Measurements from ENCODE around the gene NELL2. TPM values are rescaled to one million over a fixed set of nuclear protein-coding genes. Genes with fewer than 3 reads are reported as not detected.

Gene NELL2
- total RNA-seq, 1 experiment from 2014 or later: not detected

DNA sequence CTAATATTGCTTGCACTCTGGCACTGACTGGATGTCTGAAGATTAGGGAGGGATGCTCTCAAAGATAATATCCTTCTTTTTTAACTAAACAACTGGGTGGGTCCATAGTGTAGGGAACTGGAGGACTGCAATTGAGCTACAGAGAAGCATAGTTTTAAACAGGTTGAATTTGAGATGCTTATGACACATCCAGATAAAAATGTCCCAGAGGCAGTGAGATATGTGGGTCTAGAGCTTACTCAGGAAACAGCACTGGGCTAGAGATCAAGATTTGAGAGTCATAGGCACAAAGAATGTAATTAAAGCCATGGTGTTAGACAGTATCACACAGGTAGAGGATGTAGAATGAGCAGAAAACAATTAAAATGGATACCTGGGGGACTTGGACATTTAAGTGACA, 198.4 kb downstream of the NELL2 start:
- H3K27me3 ChIP-seq (replicated peaks): no peaks in the 10 kb centered on the region; the same call in 1 of the 2 replicates
- no peaks in the 10 kb centered on the region for H3K9me3 ChIP-seq (replicated peaks)
- H3K4me3 ChIP-seq: no peak overlapping the region
- no peak overlapping the region for H3K27ac ChIP-seq
- no peaks in the 10 kb centered on the region for H3K4me1 ChIP-seq (replicated peaks)
- no peak for DNase-seq (ENCODE audit: low read depth in 1 of 2, low spot score in 2 of 2)
- no peaks in the 10 kb centered on the region for H3K36me3 ChIP-seq

DNA sequence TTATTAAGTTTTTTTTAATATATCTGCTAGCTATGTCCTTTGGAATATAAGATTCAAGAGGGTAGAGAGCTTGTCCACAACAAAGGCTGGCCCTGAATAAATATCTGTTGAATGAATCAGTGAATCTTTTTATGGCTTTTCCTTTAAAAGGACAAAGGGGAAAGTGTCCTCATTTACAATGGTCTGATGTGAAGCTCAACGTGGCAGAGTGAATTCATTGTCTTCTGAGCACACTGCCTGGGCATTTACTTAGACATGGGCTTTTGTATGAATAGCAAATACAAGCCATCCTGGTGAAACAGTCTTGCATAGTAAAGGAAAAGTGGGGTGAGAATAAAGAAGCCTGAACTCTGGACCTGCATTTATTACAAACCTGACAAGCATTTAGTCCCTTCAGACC, 201.2 kb downstream of the NELL2 start:
- no peak for DNase-seq (ENCODE audit: low read depth in 1 of 2, low spot score in 2 of 2)
- Histone ChIP-seq H3K36me3 (no peaks in the 10 kb centered on the region), H3K27me3 (replicated peaks) (no peaks in the 10 kb centered on the region; the same call in 1 of the 2 replicates), H3K4me3 (no peak overlapping the region), H3K27ac (no peak overlapping the region), H3K4me1 (replicated peaks) (no peaks in the 10 kb centered on the region), H3K9me3 (replicated peaks) (no peaks in the 10 kb centered on the region)

DNA sequence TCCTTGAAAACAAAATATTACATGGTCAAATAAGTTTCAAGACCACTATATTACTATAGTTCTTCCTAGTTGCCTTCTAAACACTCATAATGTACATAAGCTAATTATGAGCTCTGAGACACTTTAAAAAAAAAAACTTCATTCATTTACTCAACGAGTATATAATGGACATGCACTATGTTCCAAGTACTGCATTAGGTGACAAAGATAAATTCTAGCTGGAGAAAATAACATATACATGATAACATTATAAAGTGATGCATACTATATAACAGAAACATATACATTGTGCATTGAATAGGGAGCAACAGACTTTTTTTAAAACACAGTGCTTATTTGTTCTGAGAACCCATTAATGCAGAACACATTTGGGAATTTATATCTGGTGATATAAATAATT, 202.3 kb downstream of the NELL2 start:
- no peaks in the 10 kb centered on the region for H3K9me3 ChIP-seq (replicated peaks)
- H3K4me3 ChIP-seq: no peak overlapping the region
- no peak for DNase-seq (ENCODE audit: low read depth in 1 of 2, low spot score in 2 of 2)

DNA sequence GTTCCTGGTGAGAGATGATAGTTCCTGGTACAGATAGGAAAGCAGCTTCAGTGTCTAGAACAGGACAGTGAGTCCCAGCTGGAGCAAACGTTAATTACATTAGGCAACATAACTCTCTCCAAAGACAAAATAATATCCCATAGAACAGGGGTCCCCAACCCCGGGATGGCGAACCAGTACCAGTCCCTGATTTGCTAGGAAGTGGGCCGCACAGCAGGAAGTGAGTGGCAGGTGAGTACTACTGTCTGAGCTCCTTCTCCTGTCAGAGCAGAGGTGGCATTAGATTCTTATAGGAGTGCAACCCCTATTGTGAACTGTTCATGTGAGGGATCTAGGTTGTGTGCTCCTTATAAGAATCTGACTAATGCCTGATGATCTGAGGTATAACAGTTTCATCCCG, 204.1 kb downstream of the NELL2 start:
- H3K9me3 ChIP-seq (replicated peaks): no peaks in the 10 kb centered on the region
- DNase-seq (ENCODE audit: low read depth in 1 of 2, low spot score in 2 of 2): no peak

More for the DNA sequence above, 202.3 kb downstream of the NELL2 start:
- H3K27ac ChIP-seq: no peak overlapping the region
- H3K4me1 ChIP-seq (replicated peaks): no peaks in the 10 kb centered on the region
- no peaks in the 10 kb centered on the region; the same call in 1 of the 2 replicates for H3K27me3 ChIP-seq (replicated peaks)
- H3K36me3 ChIP-seq: no peaks in the 10 kb centered on the region

DNA sequence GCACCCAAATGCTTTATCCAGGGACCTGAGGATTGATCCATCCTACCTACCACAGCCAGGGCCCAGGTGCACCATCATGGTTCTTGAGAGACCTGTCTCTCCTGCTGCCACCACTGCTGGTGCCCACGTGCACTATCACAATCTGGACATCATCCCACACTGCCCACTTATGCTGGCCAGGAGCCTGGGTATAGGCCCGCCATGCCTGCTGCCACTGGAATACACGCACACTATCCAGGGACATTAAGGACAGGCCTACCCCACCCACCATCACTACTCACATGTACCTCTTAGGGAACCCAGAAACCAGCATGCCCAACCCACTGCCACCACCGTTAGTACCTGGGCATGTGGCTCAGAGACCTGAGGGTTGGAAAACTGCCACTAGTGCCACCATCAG, 207.7 kb downstream of the NELL2 start:
- Histone ChIP-seq H3K36me3 (no peaks in the 10 kb centered on the region), H3K9me3 (replicated peaks) (no peaks in the 10 kb centered on the region), H3K27ac (no peak overlapping the region), H3K4me1 (replicated peaks) (no peaks in the 10 kb centered on the region), H3K27me3 (replicated peaks) (no peaks in the 10 kb centered on the region), H3K4me3 (no peak overlapping the region)
- DNase-seq (ENCODE audit: low read depth in 1 of 2, low spot score in 2 of 2): no peak

More for the DNA sequence above, 204.1 kb downstream of the NELL2 start:
- Histone ChIP-seq H3K4me1 (replicated peaks) (no peaks in the 10 kb centered on the region), H3K27ac (no peak overlapping the region), H3K4me3 (no peak overlapping the region), H3K27me3 (replicated peaks) (no peaks in the 10 kb centered on the region; the same call in 1 of the 2 replicates), H3K36me3 (no peaks in the 10 kb centered on the region)

DNA sequence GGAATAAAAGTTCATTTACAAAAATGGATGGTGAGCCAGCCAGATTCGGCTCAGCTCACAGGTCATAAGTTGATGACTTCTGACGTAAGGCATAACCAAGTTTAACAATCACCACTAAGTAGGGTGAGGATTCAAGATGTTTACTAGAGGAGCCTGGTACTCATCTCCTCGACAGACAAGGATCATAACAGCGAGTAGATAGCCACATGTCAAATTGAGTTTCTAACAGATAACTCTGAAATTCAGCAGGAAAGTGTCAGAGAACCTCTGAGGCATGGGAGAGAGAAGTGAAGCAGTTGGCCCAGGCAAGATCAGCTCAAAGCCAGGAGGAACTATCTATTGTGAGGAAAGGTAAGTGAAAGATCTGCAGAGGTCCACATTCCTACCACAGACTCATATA, 208.7 kb downstream of the NELL2 start:
- no peaks in the 10 kb centered on the region for H3K9me3 ChIP-seq (replicated peaks)
- DNase-seq (ENCODE audit: low read depth in 1 of 2, low spot score in 2 of 2): no peak

DNA sequence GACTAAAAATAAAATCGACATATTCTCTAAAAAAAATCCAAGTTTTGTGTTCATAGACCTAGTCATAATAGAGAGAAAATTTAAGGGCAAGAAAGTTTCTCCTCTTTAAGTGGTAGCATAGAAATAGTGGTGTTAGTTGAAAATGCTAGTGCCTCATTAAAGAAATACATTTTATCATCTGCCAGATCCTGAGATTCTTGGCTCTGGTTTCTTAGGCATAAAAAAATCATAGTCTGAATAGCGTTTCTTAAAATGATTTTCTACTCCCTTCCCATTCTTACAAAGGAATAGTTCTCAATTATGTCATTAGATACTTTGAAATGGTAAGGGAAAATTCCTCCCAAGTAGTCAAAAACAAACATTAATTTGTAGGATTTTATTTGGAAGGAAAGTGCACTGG, 212.8 kb downstream of the NELL2 start:
- no peak overlapping the region for H3K4me3 ChIP-seq
- no peaks in the 10 kb centered on the region for H3K9me3 ChIP-seq (replicated peaks)
- H3K36me3 ChIP-seq: no peaks in the 10 kb centered on the region
- no peak overlapping the region for H3K27ac ChIP-seq
- no peak for DNase-seq (ENCODE audit: low read depth in 1 of 2, low spot score in 2 of 2)
- H3K4me1 ChIP-seq (replicated peaks): no peaks in the 10 kb centered on the region
- H3K27me3 ChIP-seq (replicated peaks): no peaks in the 10 kb centered on the region

More for the DNA sequence above, 208.7 kb downstream of the NELL2 start:
- H3K27ac ChIP-seq: no peak overlapping the region
- H3K27me3 ChIP-seq (replicated peaks): no peaks in the 10 kb centered on the region
- H3K4me3 ChIP-seq: no peak overlapping the region
- H3K36me3 ChIP-seq: no peaks in the 10 kb centered on the region
- H3K4me1 ChIP-seq (replicated peaks): no peaks in the 10 kb centered on the region

DNA sequence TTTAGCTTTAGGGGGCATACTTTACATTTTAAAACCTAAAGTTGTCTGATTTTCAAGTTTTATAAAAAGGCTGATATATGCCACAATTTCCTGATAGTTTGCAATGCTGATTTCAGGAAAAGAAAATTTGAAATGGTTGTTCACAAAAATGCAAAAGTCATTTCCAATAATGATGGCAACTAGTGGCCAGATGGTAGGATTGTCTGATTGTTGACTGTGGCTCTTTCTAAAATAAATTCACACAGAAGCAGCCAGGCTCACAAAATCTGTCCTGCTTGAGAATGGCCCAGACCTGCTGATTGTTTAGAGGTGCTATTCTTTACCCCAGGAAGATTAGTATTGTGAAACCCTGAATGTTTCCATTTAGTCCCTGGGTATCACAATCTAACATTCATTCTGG, 220.3 kb downstream of the NELL2 start:
- H3K36me3 ChIP-seq: no peaks in the 10 kb centered on the region
- no peaks in the 10 kb centered on the region for H3K4me1 ChIP-seq (replicated peaks)
- H3K27me3 ChIP-seq (replicated peaks): no peaks in the 10 kb centered on the region
- no peak overlapping the region for H3K4me3 ChIP-seq
- H3K9me3 ChIP-seq (replicated peaks): no peaks in the 10 kb centered on the region
- DNase-seq (ENCODE audit: low read depth in 1 of 2, low spot score in 2 of 2): no peak
- no peak overlapping the region for H3K27ac ChIP-seq

DNA sequence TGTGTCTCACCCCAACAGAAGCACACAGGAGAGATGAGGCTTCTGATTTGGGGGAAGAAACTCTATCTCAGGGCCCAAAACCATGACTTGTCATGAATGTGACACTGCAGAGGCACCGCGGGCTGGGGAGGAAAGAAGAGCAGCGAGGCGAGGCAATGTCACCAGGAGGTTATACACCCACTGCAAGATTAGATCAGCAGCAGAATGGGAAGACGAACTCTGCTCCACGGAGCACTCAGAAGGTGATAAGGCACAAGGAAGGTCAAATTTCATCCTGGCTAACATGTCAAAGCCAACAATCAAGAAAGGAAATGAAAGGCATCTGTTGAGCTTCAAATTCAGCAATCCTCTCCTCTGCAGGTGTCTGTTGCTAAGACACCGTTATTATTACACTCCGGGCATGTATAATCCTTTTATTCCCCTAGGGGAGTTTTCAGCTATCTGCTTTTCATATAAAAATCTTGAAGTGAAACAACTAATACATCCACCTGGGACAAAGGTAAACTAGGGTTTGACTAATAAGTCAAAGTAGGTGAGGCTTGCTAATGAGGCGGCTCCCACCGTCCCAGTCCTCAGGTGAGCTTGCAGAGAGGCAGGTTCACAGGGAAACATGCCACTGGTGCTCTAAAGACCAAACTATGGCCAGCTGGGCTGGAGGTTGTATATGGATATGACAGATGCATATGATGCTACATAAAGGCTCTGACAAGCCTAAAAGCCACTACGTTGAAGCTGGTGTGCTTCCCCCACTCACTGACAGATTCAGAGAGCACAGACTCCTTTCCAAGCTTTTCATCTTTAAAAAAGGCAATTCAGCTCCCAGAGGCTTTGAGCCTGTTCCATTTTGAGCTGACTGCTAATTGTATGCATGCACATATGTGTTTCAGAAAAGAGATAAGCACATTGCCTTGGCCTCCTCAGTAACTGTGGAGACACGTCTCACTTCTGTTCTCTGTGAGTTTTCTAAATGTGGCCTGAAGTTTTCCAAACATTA, 221.2 kb downstream of the NELL2 start:
- Histone ChIP-seq H3K9me3 (replicated peaks) (no peaks in the 10 kb centered on the region), H3K4me3 (no peak overlapping the region), H3K4me1 (replicated peaks) (no peaks in the 10 kb centered on the region), H3K27ac (no peak overlapping the region), H3K27me3 (replicated peaks) (no peaks in the 10 kb centered on the region), H3K36me3 (no peaks in the 10 kb centered on the region)
- DNase-seq (ENCODE audit: low read depth in 1 of 2, low spot score in 2 of 2): no peak

DNA sequence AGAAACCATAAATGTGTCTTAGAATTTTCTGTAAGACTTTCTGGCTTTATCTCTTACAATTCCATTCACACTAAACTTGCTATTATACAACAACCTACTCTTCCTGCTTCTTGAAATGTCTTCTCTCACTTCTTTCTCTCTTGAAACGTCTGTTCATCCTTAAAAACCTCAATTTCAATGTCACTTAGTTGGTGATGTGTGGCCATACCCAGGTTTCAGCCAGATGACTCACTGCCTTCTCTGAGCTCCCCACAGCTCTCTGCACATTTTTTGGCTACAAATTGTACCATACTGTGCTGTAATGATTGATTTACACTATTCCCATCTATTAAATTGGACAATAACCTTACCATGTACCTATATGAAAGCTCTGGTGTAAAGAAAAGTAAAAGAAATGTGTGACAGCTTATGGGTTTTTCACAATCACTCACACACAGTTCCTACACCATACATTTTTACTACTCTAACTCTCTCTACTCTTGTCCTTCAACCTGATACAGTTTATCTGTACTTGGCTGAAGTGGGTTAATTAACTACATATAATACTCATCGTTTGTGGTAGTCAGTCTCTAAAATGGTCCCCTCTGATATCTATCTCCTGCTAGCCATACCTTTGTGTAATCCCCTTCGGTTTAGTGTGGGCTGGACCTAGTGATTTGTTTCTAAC, 222.1 kb downstream of the NELL2 start:
- Histone ChIP-seq H3K9me3 (replicated peaks) (no peaks in the 10 kb centered on the region), H3K4me1 (replicated peaks) (no peaks in the 10 kb centered on the region), H3K36me3 (no peaks in the 10 kb centered on the region), H3K4me3 (no peak overlapping the region), H3K27me3 (replicated peaks) (no peaks in the 10 kb centered on the region), H3K27ac (no peak overlapping the region)
- DNase-seq (ENCODE audit: low read depth in 1 of 2, low spot score in 2 of 2): no peak

DNA sequence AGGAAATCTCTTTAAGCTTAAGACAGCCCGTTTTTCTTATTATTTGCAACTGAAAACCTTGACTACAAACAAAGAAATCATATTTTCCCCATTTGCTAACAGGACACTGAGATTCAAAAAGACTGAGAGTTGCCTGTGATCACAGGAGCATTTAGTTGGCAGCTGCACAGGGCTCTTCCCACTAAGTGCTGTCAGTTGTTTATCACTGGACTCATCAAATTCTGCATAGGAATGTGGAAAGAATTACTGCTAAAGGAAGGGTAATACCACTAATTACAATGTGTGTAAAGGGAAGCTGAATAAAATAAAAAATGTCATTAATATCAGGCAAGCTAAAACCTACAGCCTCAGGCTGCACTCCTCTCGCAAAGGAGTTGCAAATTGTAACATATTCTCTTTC, 226.4 kb downstream of the NELL2 start:
- Histone ChIP-seq H3K27me3 (replicated peaks) (no peaks in the 10 kb centered on the region), H3K27ac (no peak overlapping the region)
- DNase-seq (ENCODE audit: low read depth in 1 of 2, low spot score in 2 of 2): no peak

DNA sequence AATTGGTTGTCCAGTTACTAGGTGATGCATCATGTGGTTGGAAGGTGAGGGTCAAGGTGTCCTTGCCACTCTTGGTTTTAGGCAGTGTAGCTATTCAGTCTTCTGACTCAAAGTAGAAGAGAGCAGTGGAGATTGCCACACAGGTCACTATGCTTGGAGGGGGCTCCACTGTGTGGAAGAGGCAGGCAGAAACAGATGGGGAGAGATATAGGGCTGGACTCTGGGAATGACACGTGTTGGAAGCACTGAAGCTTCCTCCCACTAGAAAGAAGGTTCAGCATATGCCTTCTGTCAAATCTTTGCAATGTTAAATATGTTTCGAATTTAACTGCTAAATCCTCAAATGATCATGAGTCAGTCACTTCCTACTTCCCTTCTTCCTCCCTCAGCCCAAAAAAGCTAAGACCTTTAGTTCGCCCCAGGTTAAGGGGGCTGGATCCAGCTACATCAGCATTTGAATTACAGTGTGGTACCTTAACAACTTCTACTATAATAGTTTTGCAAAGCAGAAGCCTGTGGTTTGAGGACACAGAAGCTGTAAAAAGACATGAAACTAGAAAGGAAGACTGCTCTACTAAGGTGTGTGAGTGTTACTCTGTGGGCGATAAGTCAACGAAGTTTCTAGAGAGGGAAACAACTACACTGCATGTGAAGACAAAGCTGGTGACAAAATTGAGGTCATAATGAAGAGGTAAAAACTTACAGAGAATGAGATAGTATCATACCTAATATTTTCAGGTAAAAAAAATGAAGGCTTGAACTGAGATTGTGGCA, 228.0 kb downstream of the NELL2 start:
- H3K9me3 ChIP-seq (replicated peaks): no peaks in the 10 kb centered on the region
- H3K4me3 ChIP-seq: no peak overlapping the region
- DNase-seq (ENCODE audit: low read depth in 1 of 2, low spot score in 2 of 2): no peak
- no peaks in the 10 kb centered on the region for H3K36me3 ChIP-seq
- no peaks in the 10 kb centered on the region for H3K4me1 ChIP-seq (replicated peaks)
- no peak overlapping the region for H3K27ac ChIP-seq
- no peaks in the 10 kb centered on the region for H3K27me3 ChIP-seq (replicated peaks)

More for the DNA sequence above, 226.4 kb downstream of the NELL2 start:
- Histone ChIP-seq H3K4me1 (replicated peaks) (no peaks in the 10 kb centered on the region), H3K36me3 (no peaks in the 10 kb centered on the region), H3K9me3 (replicated peaks) (no peaks in the 10 kb centered on the region), H3K4me3 (no peak overlapping the region)

DNA sequence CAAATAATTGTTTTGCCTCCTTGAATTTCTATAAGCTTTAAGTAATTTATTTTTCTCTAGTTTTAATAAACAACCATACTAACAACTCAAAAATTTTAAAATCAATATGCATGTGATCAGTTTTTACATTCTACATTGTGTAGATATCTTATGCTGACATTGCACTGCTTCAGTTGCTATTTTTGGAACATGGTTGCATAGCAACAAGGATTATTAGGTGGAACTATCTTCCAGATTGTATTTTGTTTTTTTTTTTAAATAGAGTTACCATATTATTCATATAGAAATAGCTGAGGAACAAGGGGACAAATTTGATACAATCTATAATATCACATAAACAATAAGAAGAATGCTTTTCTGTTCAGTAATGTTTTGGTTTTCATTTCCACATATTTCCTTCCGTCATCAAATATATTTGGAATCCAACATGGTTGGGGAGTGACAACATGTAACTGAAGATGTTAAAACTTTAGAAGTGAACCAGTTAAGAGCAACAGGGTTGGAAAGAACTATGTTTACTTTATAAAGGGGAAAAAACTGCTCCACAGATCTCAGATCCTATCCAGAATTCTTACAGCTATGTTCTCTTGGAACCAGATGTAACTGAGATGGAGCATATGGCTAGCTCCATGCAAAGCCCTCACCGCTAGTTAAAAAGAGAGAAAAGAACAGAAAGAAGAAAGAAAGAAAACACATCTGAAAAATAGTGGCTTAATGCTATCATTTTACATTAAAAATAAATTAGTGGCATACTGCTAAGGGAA, 235.5 kb downstream of the NELL2 start:
- H3K27me3 ChIP-seq (replicated peaks): no peaks in the 10 kb centered on the region
- no peak for DNase-seq (ENCODE audit: low read depth in 1 of 2, low spot score in 2 of 2)
- no peaks in the 10 kb centered on the region for H3K4me1 ChIP-seq (replicated peaks)
- H3K36me3 ChIP-seq: no peaks in the 10 kb centered on the region
- H3K9me3 ChIP-seq (replicated peaks): no peaks in the 10 kb centered on the region
- H3K27ac ChIP-seq: no peak overlapping the region
- no peak overlapping the region for H3K4me3 ChIP-seq
